Stimulated activated naive CD8-positive, alpha-beta T cell treated with anti-CD3 and anti-CD28 coated beads, Interleukin-15, amount 100 ng/mL, for 72 hours (primary cell): ENCODE results near the gene SLC12A8.

Experiments
- ATAC-seq: fragments of 150-1000 bp; cut with Tn5 transposase; 2 replicates; pipeline ENCODE4 v1.10.0; 2021; ENCODE audit warnings: mild to moderate bottlenecking, moderate library complexity
- DNase-seq, 2 donors: peaks; one replicate each; pipeline ENCODE4 v3.0.0; 2021 to 2022
- H3K27ac Mint-ChIP-seq, 2 donors: one replicate each; pipeline ENCODE4 v1.8.0; 2022; ENCODE audit warnings: mild to moderate bottlenecking in 2 of 2, mixed read lengths in 2 of 2, moderate library complexity in 2 of 2
- H3K27me3 Mint-ChIP-seq: one replicate; pipeline ENCODE4 v1.8.0; 2022; ENCODE audit warnings: mixed read lengths
- H3K4me1 Mint-ChIP-seq: one replicate; pipeline ENCODE4 v1.8.0; 2022; ENCODE audit warnings: mild to moderate bottlenecking, mixed read lengths
- H3K4me3 Mint-ChIP-seq, 2 donors: one replicate each; pipeline ENCODE4 v1.8.0; 2022; ENCODE audit warnings: mild to moderate bottlenecking in 2 of 2, mixed read lengths in 2 of 2, moderate library complexity in 1 of 2
- H3K9me3 Mint-ChIP-seq, 2 donors: one replicate each; pipeline ENCODE4 v1.8.0; 2022; ENCODE audit warnings: mixed read lengths in 2 of 2

Gene SLC12A8

GRCh38 chr3:125080077-125080476 lies 132.5 kb downstream of the SLC12A8 start:
- no peak for ATAC-seq
- H3K27ac Mint-ChIP-seq, result no peak overlapping the region
- H3K4me1 Mint-ChIP-seq, result peaks cover 9% of the 10 kb centered on the region
- no peak overlapping the region for H3K4me3 Mint-ChIP-seq
- no peak for DNase-seq
- H3K27me3 Mint-ChIP-seq, result peaks cover 31% of the 10 kb centered on the region
- no peaks in the 10 kb centered on the region for H3K9me3 Mint-ChIP-seq

- no peak for DNase-seq
- peaks cover 9% of the 10 kb centered on the region for H3K4me1 Mint-ChIP-seq
- H3K27ac Mint-ChIP-seq, result no peak overlapping the region
- ATAC-seq, result no peak
- H3K9me3 Mint-ChIP-seq, result no peaks in the 10 kb centered on the region
- peaks cover 31% of the 10 kb centered on the region for H3K27me3 Mint-ChIP-seq
- H3K4me3 Mint-ChIP-seq, result no peak overlapping the region
Observed at GRCh38 chr3:125079675-125080045, 132.9 kb downstream of the SLC12A8 start.

- DNase-seq (no peak), ATAC-seq (no peak)
- H3K4me1 Mint-ChIP-seq, result peaks cover 9% of the 10 kb centered on the region
- H3K4me3 Mint-ChIP-seq, result no peak overlapping the region
- H3K27me3 Mint-ChIP-seq, result peaks cover 30% of the 10 kb centered on the region
- H3K9me3 Mint-ChIP-seq, result no peaks in the 10 kb centered on the region
- no peak overlapping the region for H3K27ac Mint-ChIP-seq
Observed at GRCh38 chr3:125078951-125079674, 133.4 kb downstream of the SLC12A8 start.

GRCh38 chr3:125077864-125078263 lies 134.7 kb downstream of the SLC12A8 start:
- no peak for DNase-seq
- no peak overlapping the region for H3K27ac Mint-ChIP-seq
- ATAC-seq, result no peak

GRCh38 chr3:125076464-125076863 lies 136.1 kb downstream of the SLC12A8 start:
- Mint-ChIP-seq H3K4me3 (no peak overlapping the region), H3K27me3 (peaks cover 23% of the 10 kb centered on the region), H3K4me1 (peaks cover 9% of the 10 kb centered on the region), H3K27ac (no peak overlapping the region), H3K9me3 (no peaks in the 10 kb centered on the region)
- DNase-seq, result no peak
- no peak for ATAC-seq

More at GRCh38 chr3:125077864-125078263, 134.7 kb downstream of the SLC12A8 start:
- H3K4me1 Mint-ChIP-seq, result peaks cover 9% of the 10 kb centered on the region
- no peaks in the 10 kb centered on the region for H3K9me3 Mint-ChIP-seq
- H3K4me3 Mint-ChIP-seq, result no peak overlapping the region
- peaks cover 23% of the 10 kb centered on the region for H3K27me3 Mint-ChIP-seq

GRCh38 chr3:125075738-125076137 lies 136.8 kb downstream of the SLC12A8 start:
- H3K27me3 Mint-ChIP-seq, result peaks cover 18% of the 10 kb centered on the region
- ATAC-seq (no peak), DNase-seq (no peak)
- H3K4me1 Mint-ChIP-seq, result peaks cover 9% of the 10 kb centered on the region
- no peaks in the 10 kb centered on the region for H3K9me3 Mint-ChIP-seq
- no peak overlapping the region for H3K27ac Mint-ChIP-seq
- no peak overlapping the region for H3K4me3 Mint-ChIP-seq

- no peak overlapping the region for H3K4me3 Mint-ChIP-seq
- DNase-seq (no peak), ATAC-seq (no peak)
- peaks cover 11% of the 10 kb centered on the region for H3K27me3 Mint-ChIP-seq
- H3K9me3 Mint-ChIP-seq, result no peaks in the 10 kb centered on the region
- no peak overlapping the region for H3K27ac Mint-ChIP-seq
- H3K4me1 Mint-ChIP-seq, result peaks cover 17% of the 10 kb centered on the region
Observed at GRCh38 chr3:125073390-125073905, 139.1 kb downstream of the SLC12A8 start.

- Mint-ChIP-seq H3K9me3 (no peaks in the 10 kb centered on the region), H3K27me3 (peaks cover 11% of the 10 kb centered on the region), H3K4me3 (no peak overlapping the region), H3K27ac (no peak overlapping the region), H3K4me1 (peaks cover 11% of the 10 kb centered on the region)
- DNase-seq (no peak), ATAC-seq (no peak)
Observed at GRCh38 chr3:125072749-125073389, 139.7 kb downstream of the SLC12A8 start.

GRCh38 chr3:125072301-125072700 lies 140.2 kb downstream of the SLC12A8 start:
- Mint-ChIP-seq H3K9me3 (no peaks in the 10 kb centered on the region), H3K27ac (no peak overlapping the region)

GRCh38 chr3:125069968-125070745 lies 142.4 kb downstream of the SLC12A8 start:
- Mint-ChIP-seq H3K4me3 (no peak overlapping the region), H3K9me3 (no peaks in the 10 kb centered on the region), H3K4me1 (peaks cover 9% of the 10 kb centered on the region), H3K27me3 (no peaks in the 10 kb centered on the region), H3K27ac (no peak overlapping the region)
- DNase-seq (no peak), ATAC-seq (no peak)

More at GRCh38 chr3:125072301-125072700, 140.2 kb downstream of the SLC12A8 start:
- DNase-seq, result no peak
- H3K27me3 Mint-ChIP-seq, result peaks cover 11% of the 10 kb centered on the region
- ATAC-seq, result no peak
- peaks cover 9% of the 10 kb centered on the region for H3K4me1 Mint-ChIP-seq
- no peak overlapping the region for H3K4me3 Mint-ChIP-seq

- Mint-ChIP-seq H3K27ac (no peak overlapping the region), H3K4me3 (no peak overlapping the region), H3K9me3 (no peaks in the 10 kb centered on the region), H3K27me3 (no peaks in the 10 kb centered on the region), H3K4me1 (peaks cover 9% of the 10 kb centered on the region)
- ATAC-seq (no peak), DNase-seq (no peak)
Observed at GRCh38 chr3:125069452-125069851, 143.1 kb downstream of the SLC12A8 start.

- no peak for ATAC-seq
- Mint-ChIP-seq H3K27ac (no peak overlapping the region), H3K4me3 (no peak overlapping the region), H3K4me1 (peaks cover 9% of the 10 kb centered on the region), H3K9me3 (no peaks in the 10 kb centered on the region), H3K27me3 (peaks cover 8% of the 10 kb centered on the region)
- DNase-seq, result no peak
Observed at GRCh38 chr3:125068265-125068664, 144.3 kb downstream of the SLC12A8 start.

GRCh38 chr3:125067225-125067624 lies 145.3 kb downstream of the SLC12A8 start:
- Mint-ChIP-seq H3K4me1 (peaks cover 9% of the 10 kb centered on the region), H3K9me3 (no peaks in the 10 kb centered on the region), H3K27ac (no peak overlapping the region), H3K4me3 (no peak overlapping the region), H3K27me3 (peaks cover 16% of the 10 kb centered on the region)
- ATAC-seq, result no peak
- DNase-seq, result no peak

GRCh38 chr3:125062904-125063618 lies 149.5 kb downstream of the SLC12A8 start:
- Mint-ChIP-seq H3K4me3 (no peak overlapping the region), H3K27me3 (peaks cover 39% of the 10 kb centered on the region), H3K27ac (no peak overlapping the region), H3K9me3 (no peaks in the 10 kb centered on the region), H3K4me1 (no peaks in the 10 kb centered on the region)
- DNase-seq (no peak), ATAC-seq (no peak)

- Mint-ChIP-seq H3K4me1 (peaks cover 6% of the 10 kb centered on the region), H3K9me3 (no peaks in the 10 kb centered on the region), H3K27me3 (peaks cover 39% of the 10 kb centered on the region), H3K27ac (peak overlapping the region in 1 of 2 donors; percentile 20), H3K4me3 (no peak overlapping the region)
- ATAC-seq, result no peak
- no peak for DNase-seq
Observed at GRCh38 chr3:125061646-125062045, 150.9 kb downstream of the SLC12A8 start.
